T-helper 22 cell (primary cell): ENCODE measurements around the gene MRPS18C.
"Not testable (repeated sequence)": the region's sequence is repeated elsewhere in the genome, so short reads cannot be mapped to it uniquely, and the experiment has no call there.

ENCODE experiments used
- DNase-seq: peaks from one replicate; pipeline ENCODE4 v3.0.0-alpha.2; 2020; ENCODE audit warnings: low read depth

Gene MRPS18C

DNA sequence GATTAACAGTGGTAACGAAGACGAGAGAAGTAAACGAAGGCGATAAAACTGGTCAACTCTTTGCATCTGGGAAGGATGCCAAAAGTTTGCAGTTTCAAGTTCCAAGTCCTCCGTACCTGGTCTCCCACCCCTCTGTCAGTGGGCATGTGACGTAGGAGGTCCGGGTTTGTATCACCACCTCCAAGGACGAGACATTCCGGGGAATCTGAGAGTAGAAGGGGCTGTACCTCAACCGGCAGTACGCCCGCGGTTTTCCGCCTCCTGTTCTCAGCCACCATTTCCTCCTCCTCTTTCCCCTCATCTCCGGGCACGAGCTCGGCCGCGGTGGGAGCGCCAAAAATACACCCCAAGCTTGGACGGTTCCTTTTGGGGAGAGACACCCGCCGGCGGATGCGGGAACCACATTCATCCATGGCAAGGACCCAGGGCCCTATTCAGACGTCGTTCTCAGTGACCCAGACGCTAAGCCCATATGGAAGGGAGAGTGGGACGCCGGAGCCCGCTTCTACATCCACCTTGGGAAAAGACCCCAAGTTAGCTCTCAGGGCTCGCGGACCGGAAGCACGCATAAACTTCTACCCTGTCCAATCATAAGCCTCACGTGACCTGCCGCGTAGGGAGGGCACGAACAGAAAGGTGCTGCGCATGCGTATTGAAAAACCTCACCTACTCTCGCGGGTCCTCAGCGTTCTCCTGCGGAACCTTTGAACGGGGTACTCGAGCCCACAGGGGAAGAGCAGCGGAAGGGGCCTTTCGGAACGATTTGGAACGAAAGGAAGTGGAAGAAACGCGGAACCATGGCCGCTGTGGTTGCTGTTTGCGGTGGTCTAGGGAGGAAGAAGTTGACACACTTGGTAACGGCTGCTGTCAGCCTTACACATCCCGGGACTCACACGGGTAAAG lies at the start of gene MRPS18C, which contains the start of gene HELQ:
Gene MRPS18C, plus strand, starts transcription at position 778 of the 903 bp plus-strand sequence. Its CDS starts 20 bp downstream, at position 798.
Gene HELQ, minus strand, starts transcription at position 543 of the 903 bp plus-strand sequence. Its CDS starts 130 bp downstream, at position 413.
- peak; percentile 96 for DNase-seq

DNA sequence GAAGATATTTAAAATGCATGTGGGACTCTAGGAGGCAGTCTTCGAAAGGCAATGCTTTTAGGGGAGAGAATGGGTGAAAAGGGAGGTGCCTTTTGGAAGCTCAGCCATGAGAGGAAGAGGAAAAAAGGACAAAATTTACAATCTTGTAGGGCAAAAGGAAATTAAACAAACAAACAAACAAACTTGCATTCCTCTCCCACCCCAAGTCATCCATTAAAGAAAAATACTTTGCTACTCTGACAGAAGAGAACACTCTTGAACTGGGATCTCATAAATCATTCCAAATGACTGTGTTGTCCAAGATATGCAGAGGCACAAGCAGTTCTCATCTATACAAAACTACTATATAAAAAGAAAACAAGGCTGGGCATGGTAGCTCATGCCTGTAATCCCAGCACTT lies 47.0 kb upstream of the MRPS18C start:
- DNase-seq: no peak

DNA sequence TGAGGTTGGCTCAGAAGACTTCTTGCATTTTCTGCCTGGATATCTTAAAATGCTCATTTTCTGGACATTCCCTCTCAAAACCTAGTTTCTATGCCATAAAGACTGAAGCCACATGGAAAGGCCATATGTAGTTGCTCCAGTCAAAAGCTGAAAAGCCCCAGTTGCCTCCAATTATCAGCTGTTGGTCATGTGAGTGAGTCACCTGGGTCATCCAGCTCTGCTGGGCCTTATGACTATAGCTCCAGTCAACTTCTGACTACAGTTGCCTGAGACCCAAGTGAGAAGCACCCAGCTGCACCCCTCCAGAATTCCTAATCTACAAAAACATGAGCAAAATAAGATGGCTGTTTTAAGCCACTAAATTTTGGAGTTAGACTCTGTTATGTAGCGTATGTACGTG lies 42.2 kb upstream of the MRPS18C start:
- no peak for DNase-seq

DNA sequence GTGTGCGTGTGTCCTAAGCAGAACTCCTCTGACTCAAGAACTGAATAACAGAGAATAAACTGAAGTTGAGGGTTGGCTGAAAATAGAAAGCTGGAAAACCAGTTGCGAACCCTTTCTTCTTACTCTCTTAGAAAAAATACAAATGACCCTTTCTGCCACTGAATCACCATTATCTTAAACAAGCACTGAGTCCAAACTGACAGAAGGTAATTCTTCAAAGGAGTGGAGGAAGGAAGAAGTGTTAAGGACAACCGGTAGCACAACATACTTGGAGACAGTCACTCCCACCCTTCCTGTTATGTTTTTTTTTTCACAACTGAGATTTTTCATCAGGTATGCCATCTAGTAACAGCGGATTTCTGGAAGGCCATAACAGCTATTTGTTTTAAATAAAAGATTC lies 38.3 kb upstream of the MRPS18C start:
- DNase-seq: no peak

DNA sequence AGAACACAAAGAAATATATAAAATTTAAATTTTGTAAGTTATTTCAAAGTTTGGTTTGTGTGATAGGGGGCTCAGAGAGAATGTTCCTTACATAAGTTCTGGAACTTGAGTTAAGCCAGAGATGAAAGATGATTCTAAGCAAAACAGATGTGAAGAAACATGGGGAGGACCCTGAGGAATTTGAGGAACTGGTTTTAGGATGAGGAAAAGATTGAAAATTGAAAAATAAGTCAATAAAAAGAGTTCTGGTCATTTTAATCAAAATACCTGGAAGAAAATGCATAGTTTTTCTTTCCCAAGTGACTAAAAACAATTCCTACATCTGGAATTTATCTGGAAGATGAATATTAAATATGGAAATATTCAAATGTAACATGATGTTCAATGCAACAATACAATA lies 37.6 kb upstream of the MRPS18C start:
- DNase-seq: no peak

DNA sequence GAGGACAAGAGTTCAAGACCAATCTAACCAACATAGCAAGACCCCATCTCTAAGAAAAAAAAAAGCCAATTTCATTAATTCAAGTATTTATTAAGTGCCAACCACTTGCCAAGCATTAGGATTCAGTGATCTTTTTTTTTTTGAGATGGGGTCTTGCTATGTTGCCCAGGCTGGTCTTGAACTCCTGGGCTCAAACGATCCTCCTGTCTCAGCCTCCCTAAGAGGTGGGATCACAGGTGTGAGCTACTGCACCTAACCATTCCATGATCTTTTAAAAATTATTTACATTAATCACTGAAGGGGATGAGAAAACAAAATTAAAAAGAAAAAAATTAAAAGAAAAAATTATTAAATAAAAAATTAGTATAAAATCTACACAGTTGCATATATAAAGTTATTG lies 24.7 kb upstream of the MRPS18C start:
- DNase-seq: no peak

DNA sequence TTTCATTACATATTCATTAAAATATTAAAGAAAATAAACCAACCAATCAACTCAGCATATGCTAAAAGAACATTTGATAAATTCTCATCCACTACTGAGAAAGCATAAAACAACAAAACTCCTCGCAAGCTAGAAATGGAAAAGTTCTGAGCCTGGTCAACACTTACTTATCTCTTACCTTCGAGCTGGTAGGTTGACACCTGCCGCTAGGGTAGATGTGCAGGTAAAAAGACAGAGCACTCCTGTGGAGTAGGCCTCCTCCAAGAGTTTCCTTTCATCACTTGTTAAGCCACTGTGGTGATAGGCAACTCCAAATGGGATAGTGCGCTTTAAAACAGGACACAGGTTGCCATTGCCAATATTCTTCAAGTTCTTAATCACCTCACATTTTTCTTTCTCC lies 19.2 kb upstream of the MRPS18C start:
- no peak for DNase-seq

DNA sequence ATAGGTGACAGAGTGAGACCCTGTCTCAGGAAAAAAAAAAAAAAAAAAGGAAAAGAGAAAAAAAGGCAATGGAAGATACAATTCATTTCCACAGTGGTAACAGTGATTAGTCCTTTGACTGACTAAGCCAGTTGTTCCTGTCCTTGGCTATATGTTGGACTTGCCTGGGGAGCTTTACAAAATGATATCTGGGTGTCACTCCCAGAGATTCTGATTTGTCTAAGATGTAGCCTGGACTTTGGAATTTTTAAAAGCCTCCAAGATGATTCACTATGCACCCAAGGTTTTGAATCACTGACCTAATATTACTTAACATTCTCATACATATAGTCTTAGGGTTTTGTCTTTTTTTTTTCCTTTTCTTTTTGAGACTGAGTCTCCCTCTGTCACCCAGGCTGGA lies 17.1 kb upstream of the MRPS18C start:
- DNase-seq: no peak

DNA sequence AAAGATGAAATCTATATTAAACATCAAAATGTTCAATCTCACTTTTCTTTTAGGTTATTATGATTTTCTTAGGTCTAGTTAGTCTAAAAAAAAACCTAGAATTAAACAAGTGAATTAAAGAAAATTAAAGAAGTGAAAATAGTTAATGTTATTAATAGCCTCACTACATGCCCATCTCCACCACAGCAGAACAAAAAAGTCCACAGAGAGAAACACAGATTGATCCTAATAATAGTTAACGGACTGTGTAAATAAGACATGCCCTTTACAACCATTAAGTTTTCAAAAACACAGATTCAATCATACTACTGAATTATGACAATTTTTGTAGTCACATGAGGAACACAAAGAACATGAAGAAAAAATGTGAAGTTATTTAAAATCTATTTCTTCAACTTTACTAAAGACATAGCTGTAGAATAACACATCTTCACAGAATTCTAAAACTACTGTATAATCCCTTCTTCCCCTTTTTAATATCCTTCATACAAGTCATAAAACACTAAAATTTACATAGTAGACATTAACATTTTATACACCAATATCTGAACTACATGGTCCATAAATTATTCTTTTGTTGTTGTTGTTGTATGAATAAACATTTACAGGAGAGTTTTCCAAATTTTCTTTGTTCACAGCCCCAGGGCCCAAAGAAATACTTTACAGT lies 15.6 kb upstream of the MRPS18C start:
- no peak for DNase-seq

DNA sequence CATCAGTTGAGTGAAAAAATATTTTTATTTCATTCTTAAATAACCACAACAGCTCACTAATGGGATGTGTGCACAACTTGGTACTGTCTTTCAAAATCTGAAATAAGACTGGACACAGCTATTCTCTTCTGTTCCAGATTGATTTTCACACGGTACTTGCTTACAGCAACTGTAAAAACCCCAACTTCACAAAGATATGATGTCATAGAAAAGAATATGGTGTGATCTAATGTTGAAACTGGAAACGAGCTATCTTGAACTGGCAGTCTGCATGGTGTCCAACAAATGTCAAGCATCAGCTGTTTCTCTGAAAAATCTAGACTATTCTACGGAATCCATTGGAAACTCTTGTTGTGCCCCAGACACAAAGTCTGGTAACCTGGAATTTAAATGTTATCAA lies 15.0 kb upstream of the MRPS18C start:
- no peak for DNase-seq

DNA sequence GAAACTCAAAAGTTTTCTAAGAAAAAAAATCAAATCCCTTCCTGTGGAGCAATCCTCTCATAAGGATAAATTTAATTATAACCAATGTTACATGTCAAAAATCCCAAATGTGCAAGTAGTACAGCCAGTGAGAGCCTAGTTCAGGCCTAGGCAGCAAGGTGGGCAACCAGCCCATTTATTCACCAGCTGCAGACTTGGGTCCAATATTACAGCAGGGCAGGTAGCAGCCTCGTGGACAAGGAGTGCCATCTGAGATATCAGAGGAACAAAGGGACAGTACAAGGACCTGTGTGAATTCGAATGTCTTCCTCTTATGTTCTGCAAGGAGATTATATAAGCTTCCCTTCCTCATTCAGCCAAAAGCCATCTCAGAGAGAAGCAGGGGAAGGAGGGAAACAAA lies 6.8 kb upstream of the MRPS18C start:
- DNase-seq: no peak

DNA sequence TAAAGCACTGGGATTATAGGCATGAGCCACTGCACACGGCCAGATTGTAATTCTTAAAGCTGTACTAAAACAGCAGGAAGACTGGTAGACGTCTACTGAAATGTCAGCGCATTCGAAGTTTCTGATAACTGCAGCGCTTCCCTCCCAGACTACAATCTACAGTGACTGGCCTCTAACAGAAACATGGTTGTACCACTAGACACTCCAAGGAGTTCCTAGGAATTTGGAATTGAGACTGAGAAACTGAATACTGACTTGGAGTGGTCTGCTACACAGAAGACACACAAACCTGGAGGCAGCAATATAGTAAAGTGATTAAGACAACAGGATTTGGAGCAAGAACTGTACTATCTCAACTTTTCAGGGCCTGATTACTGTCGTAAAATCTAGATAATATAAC lies 1.2 kb upstream of the MRPS18C start:
- DNase-seq: no peak

DNA sequence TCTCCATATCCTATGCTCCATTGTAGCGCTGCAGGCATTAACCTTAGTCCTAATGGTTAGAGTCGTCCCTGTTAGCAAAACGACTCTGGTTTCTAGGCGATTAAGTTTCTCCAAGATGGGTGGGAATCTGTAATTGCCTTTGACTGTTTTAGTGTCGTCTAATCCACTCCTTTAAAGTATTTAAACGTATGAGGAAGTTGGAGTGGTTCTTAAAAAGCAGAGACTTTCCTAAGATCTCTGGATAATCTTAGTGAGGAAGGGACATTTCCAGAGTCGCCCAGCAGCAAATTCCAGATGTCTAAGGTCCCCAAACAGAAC lies 285 bp downstream of the MRPS18C start:
- DNase-seq: no peak

DNA sequence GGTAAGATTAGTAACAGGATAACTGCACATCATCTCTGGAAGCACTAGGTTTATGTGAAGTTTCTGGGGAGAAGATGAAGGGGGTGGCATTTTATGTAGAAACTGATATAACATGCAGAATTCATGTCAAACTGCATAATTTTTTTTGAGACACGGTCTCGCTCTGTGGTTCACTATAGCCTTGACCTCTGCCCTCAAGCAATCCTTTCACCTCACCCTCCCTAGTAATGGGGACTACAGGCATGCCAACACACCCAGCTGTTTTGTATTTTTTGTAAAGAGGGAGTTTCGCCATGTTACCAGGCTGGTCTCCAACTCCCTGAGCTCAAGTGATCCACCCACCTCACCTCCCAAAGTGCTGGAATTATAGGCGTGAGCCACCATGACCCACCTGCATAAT lies 17.6 kb downstream of the MRPS18C start:
- DNase-seq: no peak

DNA sequence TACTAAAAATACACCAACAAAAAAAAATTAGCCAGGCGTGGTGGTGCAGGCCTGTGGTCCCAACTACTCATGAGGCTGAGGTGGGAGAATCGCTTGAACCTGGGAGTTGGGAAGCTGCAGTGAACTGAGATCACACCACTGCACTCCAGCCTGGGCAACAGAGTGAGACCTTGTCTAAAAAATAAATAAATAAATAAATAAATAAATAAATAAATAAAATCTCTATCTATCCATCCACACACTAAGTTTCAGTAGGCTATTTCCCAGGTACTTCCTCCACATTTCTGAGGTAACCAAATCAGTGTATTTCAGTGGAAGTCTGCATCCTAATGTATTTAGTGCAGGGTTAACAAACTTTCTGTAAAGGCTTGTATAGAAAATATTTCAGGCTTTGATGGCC lies 18.1 kb downstream of the MRPS18C start:
- no peak for DNase-seq

DNA sequence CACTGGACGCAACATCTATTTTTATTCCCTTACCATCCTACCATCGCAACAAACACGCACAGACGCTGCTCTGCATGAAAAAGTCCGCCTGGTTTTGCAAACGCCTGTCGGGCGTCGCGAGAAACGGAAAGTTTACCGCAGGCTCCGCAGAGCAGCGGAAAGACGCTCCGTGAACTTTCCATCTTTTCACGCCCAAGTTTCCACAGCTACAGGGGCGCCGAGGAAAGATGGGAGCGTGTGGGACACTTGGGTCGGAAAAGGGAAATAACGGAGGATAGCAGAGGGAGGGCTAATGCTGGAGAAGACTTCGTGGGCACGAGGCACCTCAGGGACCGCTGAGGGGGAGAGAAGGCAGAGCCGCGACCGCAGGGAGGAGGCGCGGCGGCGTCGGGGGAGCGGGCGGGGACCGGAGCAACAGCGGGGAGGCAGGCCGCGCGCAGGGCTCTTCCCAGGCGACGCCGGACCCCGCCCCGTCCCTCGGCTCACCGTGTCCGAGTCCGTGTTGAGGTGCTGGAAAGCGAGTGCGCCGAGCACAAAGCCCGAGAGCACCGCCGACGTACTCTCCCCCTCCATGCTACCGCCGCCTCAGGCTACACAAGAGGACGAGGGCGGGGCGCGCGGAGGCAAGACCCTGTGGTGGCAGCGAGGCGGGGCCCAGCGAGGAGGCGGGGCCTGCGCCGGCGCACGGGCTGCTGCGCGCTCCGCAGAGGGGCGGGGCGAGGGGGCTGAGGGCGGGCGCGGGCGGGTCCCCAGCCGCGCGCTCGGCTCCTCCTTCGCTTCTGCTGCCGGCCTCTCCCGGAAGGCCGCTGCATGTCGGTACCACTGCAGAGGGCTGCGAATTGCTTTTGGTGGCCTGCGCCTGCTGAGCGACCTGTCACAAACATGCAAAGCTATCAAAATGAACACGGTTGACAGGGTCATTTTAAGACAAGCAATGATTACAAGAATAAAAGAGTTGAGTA lies 28.9 kb downstream of the MRPS18C start, which contains the start of gene ABRAXAS1:
Gene ABRAXAS1, minus strand, starts transcription at position 601 of the 962 bp plus-strand sequence. Its CDS starts 28 bp downstream, at position 573.
- DNase-seq: peak; percentile 89

DNA sequence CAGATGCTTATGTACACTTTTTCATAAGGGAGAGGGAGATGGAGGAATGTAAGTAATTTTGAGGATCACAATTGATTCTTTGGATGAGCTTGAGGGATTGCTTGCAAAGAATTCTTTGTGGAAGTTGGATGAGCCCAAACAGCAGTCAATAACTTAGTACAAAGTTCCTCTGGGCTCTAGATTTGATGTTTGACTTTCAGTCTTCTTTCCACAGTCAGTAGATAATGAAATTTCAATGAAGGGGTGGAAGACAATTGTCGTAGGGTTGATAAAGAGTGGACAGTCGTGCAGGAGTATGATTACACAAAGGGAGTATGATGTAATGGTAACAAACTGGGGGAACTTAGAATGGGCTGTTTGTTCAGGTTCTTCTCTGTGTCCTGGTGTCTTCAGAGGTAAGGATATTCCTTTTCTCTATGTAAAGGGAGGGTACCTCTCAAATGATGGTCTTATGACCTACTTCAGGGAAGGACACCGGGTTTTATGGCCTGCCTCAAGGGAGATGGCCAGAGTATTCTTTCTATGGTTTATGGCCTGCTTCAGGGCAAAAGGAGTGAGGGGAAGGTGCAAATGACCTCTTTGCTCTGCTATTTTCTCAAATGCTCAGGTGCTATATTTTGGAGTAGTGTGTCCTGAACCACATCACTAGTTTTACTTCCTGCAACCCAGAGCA lies 30.7 kb downstream of the MRPS18C start:
- DNase-seq: no peak

DNA sequence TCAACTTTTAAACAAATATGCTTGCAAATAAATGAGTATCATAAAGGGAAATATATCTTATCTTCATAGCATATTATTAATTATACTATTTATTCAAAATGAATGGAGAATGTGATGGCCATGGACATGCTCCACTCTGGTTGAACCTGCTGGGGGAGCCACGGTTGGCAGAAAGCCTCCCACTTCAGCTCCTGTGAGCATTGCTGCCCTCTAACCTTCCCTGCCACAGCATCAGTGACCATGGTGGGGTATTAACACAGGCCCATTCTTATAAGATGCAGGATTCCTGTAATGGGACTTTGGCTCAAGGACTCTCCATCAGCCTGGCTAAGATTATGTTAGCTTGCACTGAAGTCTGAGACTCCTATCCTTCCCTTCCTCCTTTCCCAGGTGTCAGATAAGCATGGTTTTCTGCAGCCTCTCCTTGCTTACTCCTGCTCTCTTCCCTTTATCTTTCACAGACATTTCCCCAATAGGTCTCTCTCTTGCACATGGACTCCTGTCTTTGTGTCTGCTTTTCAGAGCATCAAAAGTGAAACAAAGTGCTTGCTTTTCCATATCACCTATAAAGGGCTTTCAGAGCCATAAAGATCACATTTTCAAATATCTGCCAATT lies 34.0 kb downstream of the MRPS18C start:
- no peak for DNase-seq

DNA sequence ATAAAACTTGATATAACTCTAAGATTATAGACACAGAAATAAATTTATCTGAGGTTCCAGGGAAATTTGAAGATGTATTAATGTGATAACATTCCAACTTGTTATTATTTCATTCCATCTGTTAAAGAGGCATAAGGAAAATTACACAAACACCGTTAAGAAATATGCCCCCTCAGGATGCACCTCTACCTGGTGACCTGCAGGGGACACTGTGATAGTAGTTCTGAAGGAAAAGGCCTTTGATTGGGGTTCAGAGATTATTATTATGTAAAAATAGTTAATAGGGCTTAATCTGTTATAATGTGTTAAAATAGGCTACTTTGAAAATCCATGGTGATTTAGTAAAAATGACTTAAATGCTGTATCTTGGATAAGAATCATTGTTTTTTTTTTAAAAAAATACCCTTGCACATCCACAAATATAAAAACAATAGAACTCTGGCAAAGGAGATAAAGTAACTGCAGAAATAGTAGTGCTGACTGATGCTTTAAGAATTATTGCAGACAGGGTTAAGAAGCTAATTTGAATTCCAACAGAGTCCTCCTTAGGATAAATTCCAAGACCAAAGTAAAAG lies 35.1 kb downstream of the MRPS18C start:
- no peak for DNase-seq

DNA sequence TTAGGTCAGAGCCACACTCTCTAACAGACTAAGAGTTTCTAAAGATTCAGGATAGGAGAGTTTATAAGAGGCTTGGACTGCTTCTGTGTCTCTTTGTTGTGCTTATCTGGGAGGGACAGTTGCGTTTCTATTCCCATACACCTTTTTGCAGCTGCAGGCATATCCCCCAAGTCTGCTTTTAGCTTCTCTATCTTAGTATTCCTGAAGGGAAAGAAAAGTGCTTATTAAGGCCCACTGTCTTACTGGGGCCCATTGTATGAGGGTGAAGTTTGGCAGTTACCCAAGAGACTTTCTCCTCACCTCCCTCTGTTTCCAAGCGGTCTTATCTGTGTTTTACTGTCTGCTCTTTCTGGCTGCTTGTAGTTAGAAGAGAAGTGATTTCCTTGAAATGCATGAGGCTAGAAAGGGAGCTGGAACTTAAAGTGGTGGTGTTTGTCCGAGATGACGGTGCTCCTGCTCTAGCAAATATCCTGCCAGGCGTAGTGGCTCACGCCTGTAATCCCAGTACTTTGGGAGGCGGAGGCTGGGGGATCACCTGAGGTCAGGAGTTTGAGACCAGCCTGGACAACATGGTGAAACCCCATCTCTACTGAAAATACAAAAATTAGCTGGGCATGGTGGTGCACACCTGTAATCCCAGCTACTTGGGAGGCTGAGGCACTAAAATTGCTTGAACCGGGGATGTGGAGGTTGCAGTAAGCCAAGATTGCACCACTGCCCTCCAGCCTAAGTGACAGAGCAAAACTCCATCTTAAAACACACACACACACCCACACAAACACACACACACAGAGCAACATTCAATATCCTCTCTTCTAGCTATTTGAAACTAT lies 40.4 kb downstream of the MRPS18C start:
- DNase-seq: not testable (repeated sequence)
